Coronary artery (tissue), 2 donors: Measurements from ENCODE around the gene NUP50.

Source experiments
- DNase-seq: peaks from one replicate; pipeline ENCODE4 v3.0.0-alpha.2; 2017; ENCODE audit warnings: low spot score
- H3K27ac ChIP-seq, 2 donors: fragments of 200-600 bp; sonication (generic); one replicate each; pipeline ENCODE4 v1.5.1; 2016 to 2019
- H3K4me3 ChIP-seq: fragments of 200-600 bp; sonication (generic); 2 replicates; pipeline ENCODE4 v1.5.1; 2016; ENCODE audit warnings: mild to moderate bottlenecking, moderate library complexity
- TF ChIP-seq, protein P1 (sequence below): fragments of 200-600 bp; sonication (generic); IDR thresholded peaks from one replicate; pipeline ENCODE4 v1.5.1; 2019; ENCODE audit warnings: antibody characterized with exemption

The NUP50 gene

GRCh38 chr22:45217806-45218205 lies 54.1 kb downstream of the NUP50 start:
- TF ChIP-seq, protein P1, sequence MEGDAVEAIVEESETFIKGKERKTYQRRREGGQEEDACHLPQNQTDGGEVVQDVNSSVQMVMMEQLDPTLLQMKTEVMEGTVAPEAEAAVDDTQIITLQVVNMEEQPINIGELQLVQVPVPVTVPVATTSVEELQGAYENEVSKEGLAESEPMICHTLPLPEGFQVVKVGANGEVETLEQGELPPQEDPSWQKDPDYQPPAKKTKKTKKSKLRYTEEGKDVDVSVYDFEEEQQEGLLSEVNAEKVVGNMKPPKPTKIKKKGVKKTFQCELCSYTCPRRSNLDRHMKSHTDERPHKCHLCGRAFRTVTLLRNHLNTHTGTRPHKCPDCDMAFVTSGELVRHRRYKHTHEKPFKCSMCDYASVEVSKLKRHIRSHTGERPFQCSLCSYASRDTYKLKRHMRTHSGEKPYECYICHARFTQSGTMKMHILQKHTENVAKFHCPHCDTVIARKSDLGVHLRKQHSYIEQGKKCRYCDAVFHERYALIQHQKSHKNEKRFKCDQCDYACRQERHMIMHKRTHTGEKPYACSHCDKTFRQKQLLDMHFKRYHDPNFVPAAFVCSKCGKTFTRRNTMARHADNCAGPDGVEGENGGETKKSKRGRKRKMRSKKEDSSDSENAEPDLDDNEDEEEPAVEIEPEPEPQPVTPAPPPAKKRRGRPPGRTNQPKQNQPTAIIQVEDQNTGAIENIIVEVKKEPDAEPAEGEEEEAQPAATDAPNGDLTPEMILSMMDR: no peak
- H3K4me3 ChIP-seq: no peak overlapping the region
- no peak for DNase-seq
- H3K27ac ChIP-seq: no peak overlapping the region

DNA sequence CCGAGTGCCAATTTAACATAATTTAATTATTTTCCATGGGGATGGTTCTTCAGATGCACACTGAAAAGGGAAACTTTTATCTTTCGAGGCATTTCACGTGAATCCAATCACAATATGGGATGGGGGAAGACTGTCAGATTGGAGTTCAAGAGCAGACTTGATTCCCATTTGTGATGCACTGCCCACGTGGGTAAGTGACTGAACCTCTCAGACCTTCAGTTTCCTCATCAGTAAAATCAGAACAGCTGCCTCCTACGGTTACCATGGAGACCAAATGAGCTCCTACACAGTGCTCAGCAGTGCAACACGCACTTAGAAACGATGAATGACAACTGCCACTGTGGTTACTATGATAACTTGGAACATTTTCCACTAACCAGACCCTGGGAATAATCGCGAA lies 55.3 kb downstream of the NUP50 start:
- Histone ChIP-seq H3K27ac (no peak overlapping the region), H3K4me3 (no peak overlapping the region)
- DNase-seq: no peak
- TF ChIP-seq, protein P1: no peak

- DNase-seq: no peak
- Histone ChIP-seq H3K27ac (no peak overlapping the region), H3K4me3 (no peak overlapping the region)
- TF ChIP-seq, protein P1: no peak
Observed at GRCh38 chr22:45221201-45221600, 57.5 kb downstream of the NUP50 start.

DNA sequence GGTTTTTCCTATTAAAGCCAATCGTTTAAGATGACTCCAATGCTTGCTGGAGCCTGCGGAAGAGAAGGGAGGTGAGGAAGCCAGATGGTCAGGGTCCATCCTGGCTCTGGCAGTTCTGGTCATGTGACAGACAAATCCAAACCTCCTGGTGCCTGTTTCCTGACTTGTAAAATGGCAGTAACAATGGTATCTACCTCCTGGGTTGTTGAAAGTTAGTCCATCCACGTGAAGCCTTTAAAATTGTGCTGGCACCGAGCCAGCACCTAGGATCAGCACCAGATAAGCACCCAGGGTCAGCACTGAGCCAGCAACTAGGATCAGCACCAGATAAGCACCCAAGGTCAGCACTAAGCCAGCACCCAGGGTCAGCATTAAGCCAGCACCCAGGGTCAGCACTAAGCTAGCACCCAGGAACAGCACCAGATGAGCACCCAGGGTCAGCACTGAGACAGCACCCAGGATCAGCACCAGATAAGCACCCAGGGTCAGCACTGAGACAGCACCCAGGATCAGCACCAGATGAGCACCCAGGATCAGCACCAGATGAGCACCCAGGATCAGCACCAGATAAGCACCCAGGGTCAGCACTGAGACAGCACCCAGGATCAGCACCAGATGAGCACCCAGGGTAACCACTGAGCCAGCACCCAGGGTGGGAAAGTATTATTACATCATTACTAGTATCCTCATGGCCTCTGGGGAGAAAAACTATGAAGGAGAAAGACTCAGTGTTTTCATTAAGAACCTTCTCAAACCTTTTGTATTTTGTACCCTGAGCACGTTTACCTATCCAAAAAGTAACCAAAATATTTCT lies 59.8 kb downstream of the NUP50 start:
- Histone ChIP-seq H3K4me3 (no peak overlapping the region), H3K27ac (no peak overlapping the region)
- TF ChIP-seq, protein P1: no peak
- no peak for DNase-seq

GRCh38 chr22:45224331-45224730 lies 60.6 kb downstream of the NUP50 start:
- Histone ChIP-seq H3K27ac (no peak overlapping the region), H3K4me3 (no peak overlapping the region)
- TF ChIP-seq, protein P1: no peak
- DNase-seq: no peak

GRCh38 chr22:45224988-45225731 lies 61.4 kb downstream of the NUP50 start:
- TF ChIP-seq, protein P1: no peak
- DNase-seq: no peak
- Histone ChIP-seq H3K27ac (peak overlapping the region in 1 of 2 donors; percentile 77), H3K4me3 (no peak overlapping the region)
